ENCODE results near the gene ZBTB9. TPM values are rescaled to one million over a fixed set of nuclear protein-coding genes. Genes with fewer than 3 reads are reported as not detected.
"Not testable (repeated sequence)": the region's sequence is repeated elsewhere in the genome, so short reads cannot be mapped to it uniquely, and the experiment has no call there.

Gene ZBTB9
- total and polyA plus RNA-seq, 4 donors: 1.1 to 3.4 (median 2.3) TPM

- Histone ChIP-seq H3K4me1 (ENCODE audit: control insufficient read depth in 4 of 4, insufficient read depth in 4 of 4, low read length in 3 of 4) (no peaks in the 10 kb centered on the region), H3K4me3 (ENCODE audit: low read depth in 1 of 3, low read length in 3 of 3) (no peak overlapping the region), H3K27me3 (ENCODE audit: control insufficient read depth in 4 of 4, insufficient read depth in 4 of 4, low read length in 3 of 4) (no peaks in the 10 kb centered on the region), H3K36me3 (ENCODE audit: control insufficient read depth in 4 of 4, insufficient read depth in 3 of 4, low read depth in 1 of 4, low read length in 3 of 4) (no peaks in the 10 kb centered on the region), H3K9me3 (ENCODE audit: control insufficient read depth in 4 of 4, low read length in 3 of 4) (no peaks in the 10 kb centered on the region), H3K9ac (ENCODE audit: low read depth in 1 of 2, low read length in 2 of 2) (no peak overlapping the region), H3K27ac (ENCODE audit: low read depth in 1 of 2, low read length in 2 of 2) (no peak overlapping the region)
- no peak for DNase-seq (ENCODE audit: low spot score)
- TF ChIP-seq RXRA (IDR thresholded peaks at IDR 0.05): no peak
- TF ChIP-seq JUND (IDR thresholded peaks at IDR 0.05): no peak
- no peak for TF ChIP-seq HNF4G (IDR thresholded peaks at IDR 0.05)
- TF ChIP-seq MAX (IDR thresholded peaks at IDR 0.05): no peak
- no peak for TF ChIP-seq ATF3 (IDR thresholded peaks at IDR 0.05)
- TF ChIP-seq FOXA1 (IDR thresholded peaks at IDR 0.05): no peak
- no peak for TF ChIP-seq ZBTB33 (IDR thresholded peaks at IDR 0.05)
- no peak for TF ChIP-seq SP1 (IDR thresholded peaks at IDR 0.05)
- TF ChIP-seq NR2F2 (IDR thresholded peaks at IDR 0.05): no peak
- no peak for TF ChIP-seq GABPA (IDR thresholded peaks at IDR 0.05 in 1 of 2, conservative IDR thresholded peaks at IDR 0.05 in 1 of 2)
- TF ChIP-seq TAF1 (conservative IDR thresholded peaks at IDR 0.05): no peak
- TF ChIP-seq RAD21 (IDR thresholded peaks at IDR 0.05): no peak
- 71% methylated on average over 1 of the region's 1 CpG for WGBS
Measured at GRCh38 chr6:33481192-33481591, 26.8 kb downstream of the ZBTB9 start.

- H3K9ac ChIP-seq (ENCODE audit: low read depth in 1 of 2, low read length in 2 of 2); H3K27ac ChIP-seq (ENCODE audit: low read depth in 1 of 2, low read length in 2 of 2); H3K4me3 ChIP-seq (ENCODE audit: low read depth in 1 of 3, low read length in 3 of 3); H3K36me3 ChIP-seq (ENCODE audit: control insufficient read depth in 4 of 4, insufficient read depth in 3 of 4, low read depth in 1 of 4, low read length in 3 of 4); DNase-seq (ENCODE audit: low spot score); H3K9me3 ChIP-seq (ENCODE audit: control insufficient read depth in 4 of 4, low read length in 3 of 4); H3K4me1 ChIP-seq (ENCODE audit: control insufficient read depth in 4 of 4, insufficient read depth in 4 of 4, low read length in 3 of 4); H3K27me3 ChIP-seq (ENCODE audit: control insufficient read depth in 4 of 4, insufficient read depth in 4 of 4, low read length in 3 of 4): not testable (repeated sequence)
- WGBS: 95% methylated on average over 5 of the region's 5 CpGs
Measured at GRCh38 chr6:33482620-33483019, 28.2 kb downstream of the ZBTB9 start.

- no peak for DNase-seq (ENCODE audit: low spot score)
- Histone ChIP-seq H3K9ac (ENCODE audit: low read depth in 1 of 2, low read length in 2 of 2) (no peak overlapping the region), H3K4me1 (ENCODE audit: control insufficient read depth in 4 of 4, insufficient read depth in 4 of 4, low read length in 3 of 4) (no peaks in the 10 kb centered on the region), H3K27ac (ENCODE audit: low read depth in 1 of 2, low read length in 2 of 2) (no peak overlapping the region), H3K4me3 (ENCODE audit: low read depth in 1 of 3, low read length in 3 of 3) (no peak overlapping the region), H3K9me3 (ENCODE audit: control insufficient read depth in 4 of 4, low read length in 3 of 4) (no peaks in the 10 kb centered on the region), H3K27me3 (ENCODE audit: control insufficient read depth in 4 of 4, insufficient read depth in 4 of 4, low read length in 3 of 4) (no peaks in the 10 kb centered on the region), H3K36me3 (ENCODE audit: control insufficient read depth in 4 of 4, insufficient read depth in 3 of 4, low read depth in 1 of 4, low read length in 3 of 4) (no peaks in the 10 kb centered on the region)
- TF ChIP-seq YY1 (IDR thresholded peaks at IDR 0.05) (no peak), CTCF (IDR thresholded peaks at IDR 0.05; ENCODE audit: low read depth, low read length, missing input control) (no peak), SP1 (IDR thresholded peaks at IDR 0.05) (no peak), FOXA1 (IDR thresholded peaks at IDR 0.05) (no peak), MAX (IDR thresholded peaks at IDR 0.05) (no peak)
- 66% methylated on average over 3 of the region's 3 CpGs for whole genome bisulfite sequencing
Measured at GRCh38 chr6:33483678-33484077, 29.3 kb downstream of the ZBTB9 start.

- not testable (repeated sequence) for H3K9me3 ChIP-seq (ENCODE audit: control insufficient read depth in 4 of 4, low read length in 3 of 4)
- WGBS: 36% methylated on average over 3 of the region's 6 CpGs
Measured at GRCh38 chr6:33484673-33485262, 30.4 kb downstream of the ZBTB9 start.

GRCh38 chr6:33485680-33486079 is 31.3 kb downstream of the ZBTB9 start:
- not testable (repeated sequence) for DNase-seq (ENCODE audit: low spot score); H3K4me3 ChIP-seq (ENCODE audit: low read depth in 1 of 3, low read length in 3 of 3); H3K36me3 ChIP-seq (ENCODE audit: control insufficient read depth in 4 of 4, insufficient read depth in 3 of 4, low read depth in 1 of 4, low read length in 3 of 4); H3K27me3 ChIP-seq (ENCODE audit: control insufficient read depth in 4 of 4, insufficient read depth in 4 of 4, low read length in 3 of 4); H3K9me3 ChIP-seq (ENCODE audit: control insufficient read depth in 4 of 4, low read length in 3 of 4); H3K27ac ChIP-seq (ENCODE audit: low read depth in 1 of 2, low read length in 2 of 2); H3K4me1 ChIP-seq (ENCODE audit: control insufficient read depth in 4 of 4, insufficient read depth in 4 of 4, low read length in 3 of 4); H3K9ac ChIP-seq (ENCODE audit: low read depth in 1 of 2, low read length in 2 of 2)
- WGBS: 88% methylated on average over 23 of the region's 25 CpGs

More at GRCh38 chr6:33484673-33485262, 30.4 kb downstream of the ZBTB9 start:
- H3K36me3 ChIP-seq (ENCODE audit: control insufficient read depth in 4 of 4, insufficient read depth in 3 of 4, low read depth in 1 of 4, low read length in 3 of 4); H3K4me1 ChIP-seq (ENCODE audit: control insufficient read depth in 4 of 4, insufficient read depth in 4 of 4, low read length in 3 of 4); H3K9ac ChIP-seq (ENCODE audit: low read depth in 1 of 2, low read length in 2 of 2); H3K27me3 ChIP-seq (ENCODE audit: control insufficient read depth in 4 of 4, insufficient read depth in 4 of 4, low read length in 3 of 4); H3K27ac ChIP-seq (ENCODE audit: low read depth in 1 of 2, low read length in 2 of 2); H3K4me3 ChIP-seq (ENCODE audit: low read depth in 1 of 3, low read length in 3 of 3); DNase-seq (ENCODE audit: low spot score): not testable (repeated sequence)
